Left forelimb (tissue), 1 donor: ENCODE measurements around the gene ZFYVE28.
"Not testable (repeated sequence)": the region's sequence is repeated elsewhere in the genome, so short reads cannot be mapped to it uniquely, and the experiment has no call there.

Source experiments
- DNase-seq: peaks from one replicate; pipeline ENCODE4 v3.0.0-alpha.2; 2018; ENCODE audit warnings: low spot score

The ZFYVE28 gene

DNA sequence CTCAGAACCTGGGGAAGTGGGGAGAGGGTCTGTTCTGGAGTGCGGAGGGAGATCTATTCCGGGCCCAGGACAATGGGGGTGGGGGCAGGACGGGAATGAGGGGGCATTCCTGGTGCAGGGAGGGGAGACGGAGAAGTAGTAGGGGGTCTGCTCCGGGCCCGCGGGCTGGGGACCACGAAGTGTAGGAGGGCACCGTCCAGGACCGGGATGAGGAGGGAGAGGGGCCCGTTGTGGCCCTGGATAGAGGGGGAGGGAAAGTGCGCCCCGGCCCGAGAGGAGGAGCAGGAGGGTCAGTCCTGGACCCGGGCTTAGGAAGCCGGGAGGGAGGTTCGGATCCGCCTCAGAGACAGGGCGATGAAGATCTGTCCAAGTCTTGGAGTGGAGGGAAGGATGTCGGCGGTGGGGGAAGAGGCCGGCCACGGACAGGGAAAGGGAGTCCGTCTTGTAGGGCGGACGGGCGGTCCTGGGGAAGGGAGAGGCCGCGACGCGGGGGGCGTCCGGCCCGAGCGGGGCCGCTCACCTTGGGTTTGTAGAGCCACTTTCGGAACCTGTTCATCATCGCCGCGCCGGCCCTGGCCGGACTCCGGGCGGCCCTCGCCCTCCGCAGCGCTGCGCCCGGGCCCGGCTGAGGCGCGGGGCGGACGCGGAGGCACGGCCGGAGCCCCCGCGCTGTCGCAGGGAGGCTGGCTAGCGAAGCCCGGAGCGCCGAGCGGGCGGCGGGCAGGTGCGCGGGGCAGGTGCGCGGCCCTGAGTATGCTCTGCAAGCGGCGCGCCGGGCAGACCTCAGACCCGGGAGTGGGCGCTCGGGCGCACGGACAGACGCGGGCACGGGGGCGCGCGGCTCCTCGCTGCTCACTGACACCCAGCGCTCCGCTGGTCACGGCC is at the start of gene ZFYVE28:
ZFYVE28 (minus strand) TSS at position 881 of the 885 bp plus-strand sequence; CDS start at position 559, 322 bp downstream.
- DNase-seq, result no peak

DNA sequence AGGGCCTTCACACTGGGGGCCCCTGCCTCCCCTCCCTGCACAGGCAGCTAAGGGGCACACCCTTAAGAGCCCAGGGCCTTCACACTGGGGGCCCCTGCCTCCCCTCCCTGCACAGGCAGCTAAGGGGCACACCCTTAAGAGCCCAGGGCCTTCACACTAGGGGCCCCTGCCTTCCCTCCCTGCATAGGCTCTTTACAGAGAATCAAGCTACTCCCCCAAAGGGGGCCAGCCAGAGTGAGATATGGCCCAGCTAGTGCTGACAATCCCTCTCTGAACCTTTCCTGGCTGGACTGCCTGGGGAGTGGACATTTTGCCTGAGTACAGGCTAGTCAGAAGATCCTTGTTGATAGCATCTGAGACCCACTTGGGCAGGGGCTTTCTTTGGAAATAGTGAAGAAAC is 47.1 kb upstream of the ZFYVE28 start:
- not testable (repeated sequence) for DNase-seq

DNA sequence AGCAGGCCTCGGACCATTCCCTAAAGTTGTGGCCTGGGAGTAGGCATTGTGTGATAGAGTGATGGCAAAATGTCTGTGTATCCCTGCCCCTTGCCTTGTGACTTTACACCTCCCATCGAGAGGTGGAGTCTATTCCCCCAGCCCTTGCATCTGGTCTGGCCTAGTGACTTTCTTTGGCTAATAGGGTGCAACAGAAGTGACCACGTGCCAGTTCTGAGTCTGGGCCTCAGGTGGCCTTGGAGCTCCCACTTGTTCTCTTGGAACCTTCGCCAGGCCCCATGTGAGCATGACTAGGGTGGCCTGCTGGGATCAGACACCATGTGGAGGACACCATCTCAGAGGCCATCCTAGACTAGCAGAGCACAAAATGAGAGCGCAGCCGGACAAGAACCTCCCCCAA is 46.6 kb upstream of the ZFYVE28 start:
- no peak for DNase-seq

GRCh38 chr4:2462992-2463762 is 44.7 kb upstream of the ZFYVE28 start:
- no peak for DNase-seq

DNA sequence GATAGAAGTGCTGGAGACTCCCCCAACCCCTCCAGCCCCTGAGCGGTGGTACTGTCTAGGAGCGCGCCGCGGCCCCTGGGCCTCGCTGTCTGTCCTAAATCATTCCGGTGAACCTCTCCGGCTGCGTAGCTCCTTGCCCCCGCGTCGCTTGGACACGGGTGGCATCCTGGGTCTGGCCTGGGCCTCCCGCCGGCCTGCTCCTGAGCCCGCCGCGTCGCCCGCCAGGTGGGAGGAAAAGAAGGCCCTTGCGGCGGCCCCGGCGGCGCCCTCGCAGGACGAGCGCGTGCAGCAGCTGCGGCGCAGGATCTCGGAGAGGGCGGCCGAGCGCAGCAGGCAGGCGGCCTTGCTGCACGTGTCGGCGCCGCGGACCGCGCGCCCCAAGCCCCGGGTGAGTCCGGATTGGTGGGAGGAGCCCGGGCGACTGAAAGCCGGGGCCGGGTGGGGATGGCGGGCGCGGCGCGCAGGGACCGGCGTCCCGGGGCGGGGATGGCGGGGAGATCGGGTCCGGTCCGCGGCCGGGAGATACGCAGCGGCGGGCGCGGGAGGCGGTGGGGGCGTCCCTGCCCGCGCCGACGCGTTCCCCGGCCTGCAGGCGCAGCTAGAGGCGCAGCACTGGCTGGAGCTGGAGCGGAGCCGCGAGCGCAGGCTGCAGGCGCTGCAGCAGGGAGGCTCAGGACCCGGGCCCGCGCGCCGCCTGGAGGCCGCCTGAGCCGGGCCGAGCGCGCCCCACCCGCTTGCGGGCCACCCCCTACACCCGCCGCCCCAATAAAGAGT is 44.0 kb upstream of the ZFYVE28 start:
- DNase-seq, result peak; percentile 87

GRCh38 chr4:2461246-2461960 is 43.0 kb upstream of the ZFYVE28 start:
- no peak for DNase-seq

GRCh38 chr4:2459589-2460349 is 41.3 kb upstream of the ZFYVE28 start:
- no peak for DNase-seq

DNA sequence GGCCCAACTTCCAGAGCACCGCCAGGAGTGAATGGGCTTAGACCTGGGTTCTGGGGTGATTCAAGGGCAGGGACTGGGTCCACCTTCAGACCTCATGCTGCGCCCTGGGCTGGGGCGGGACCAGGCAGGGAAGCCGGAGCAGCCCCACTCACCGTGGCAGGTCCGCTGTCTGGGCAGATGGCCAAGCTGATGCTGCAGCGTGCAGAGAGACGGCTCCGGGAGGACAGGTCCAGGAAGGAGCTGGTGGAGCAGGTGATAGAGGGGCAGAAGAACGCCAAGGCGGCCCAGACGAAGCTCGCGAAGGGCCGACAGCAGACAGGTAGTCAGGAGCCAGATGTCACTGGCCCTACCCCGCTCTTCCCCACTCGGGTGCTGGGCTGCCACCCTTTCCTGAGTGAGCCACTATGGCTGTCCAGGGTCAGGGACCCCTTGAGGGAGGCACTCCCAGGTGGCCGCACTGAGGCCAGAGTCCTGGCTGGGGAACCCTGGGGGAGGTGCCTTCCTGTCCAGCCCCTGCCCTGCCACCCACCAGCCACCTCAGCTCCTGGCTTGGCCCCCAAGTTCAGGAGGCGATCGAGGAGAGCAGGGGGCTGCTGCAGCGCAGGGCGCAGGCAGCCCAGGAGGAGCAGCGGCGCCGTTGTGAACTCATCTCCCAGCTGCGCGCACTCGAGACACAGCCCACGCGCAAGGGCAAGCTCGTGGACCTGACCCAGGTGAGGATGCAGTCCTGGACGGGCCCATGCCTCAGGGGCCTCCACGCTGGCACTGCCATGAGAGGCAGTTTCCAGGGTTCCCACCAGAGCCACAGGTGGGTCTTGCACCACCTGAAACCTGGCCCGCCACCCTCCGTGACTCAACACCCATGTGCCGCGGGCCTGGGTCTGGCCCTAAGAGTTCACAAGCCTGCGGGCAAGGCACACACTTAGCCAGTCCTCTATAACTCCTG is 40.4 kb upstream of the ZFYVE28 start:
- DNase-seq, result no peak

DNA sequence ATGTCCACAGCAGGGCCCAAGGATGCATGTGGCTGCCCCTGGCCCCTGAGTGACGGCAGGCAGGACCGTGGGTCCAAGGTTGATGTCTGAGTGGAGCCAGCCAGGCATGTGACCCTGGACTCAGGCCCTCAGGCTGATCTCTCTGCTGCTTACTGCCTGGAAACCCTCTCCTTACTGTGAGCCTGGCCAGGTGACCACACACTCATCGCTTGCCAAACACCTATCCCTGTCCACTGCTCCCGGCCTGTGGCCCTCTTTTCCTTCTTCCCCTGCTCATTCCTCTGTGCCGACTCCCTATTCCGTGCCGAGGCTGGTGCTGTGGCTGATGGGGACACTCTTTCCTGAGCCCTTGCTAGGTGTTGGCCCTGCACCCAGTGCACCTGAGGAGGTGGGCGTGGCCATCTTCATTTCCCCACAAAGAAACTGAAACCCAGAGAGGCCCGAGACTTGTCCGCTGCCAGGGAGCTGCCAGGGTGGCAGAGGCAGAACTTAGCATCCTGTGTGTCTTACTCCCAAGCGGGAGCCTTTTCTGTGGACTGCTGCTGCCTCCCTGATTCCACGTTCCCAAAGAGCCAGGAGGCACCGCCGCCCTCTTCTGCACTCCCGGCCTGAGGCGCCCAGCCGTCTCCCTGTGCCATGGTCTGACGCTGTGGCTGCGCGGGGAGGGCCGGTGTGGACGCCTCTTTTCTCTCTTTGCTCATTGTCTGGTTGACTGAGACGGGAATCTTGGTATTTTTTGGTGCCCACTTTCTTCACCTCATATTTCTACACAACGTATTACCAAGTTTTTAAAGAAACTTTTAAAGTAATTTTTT is 39.2 kb upstream of the ZFYVE28 start:
- DNase-seq, result no peak

DNA sequence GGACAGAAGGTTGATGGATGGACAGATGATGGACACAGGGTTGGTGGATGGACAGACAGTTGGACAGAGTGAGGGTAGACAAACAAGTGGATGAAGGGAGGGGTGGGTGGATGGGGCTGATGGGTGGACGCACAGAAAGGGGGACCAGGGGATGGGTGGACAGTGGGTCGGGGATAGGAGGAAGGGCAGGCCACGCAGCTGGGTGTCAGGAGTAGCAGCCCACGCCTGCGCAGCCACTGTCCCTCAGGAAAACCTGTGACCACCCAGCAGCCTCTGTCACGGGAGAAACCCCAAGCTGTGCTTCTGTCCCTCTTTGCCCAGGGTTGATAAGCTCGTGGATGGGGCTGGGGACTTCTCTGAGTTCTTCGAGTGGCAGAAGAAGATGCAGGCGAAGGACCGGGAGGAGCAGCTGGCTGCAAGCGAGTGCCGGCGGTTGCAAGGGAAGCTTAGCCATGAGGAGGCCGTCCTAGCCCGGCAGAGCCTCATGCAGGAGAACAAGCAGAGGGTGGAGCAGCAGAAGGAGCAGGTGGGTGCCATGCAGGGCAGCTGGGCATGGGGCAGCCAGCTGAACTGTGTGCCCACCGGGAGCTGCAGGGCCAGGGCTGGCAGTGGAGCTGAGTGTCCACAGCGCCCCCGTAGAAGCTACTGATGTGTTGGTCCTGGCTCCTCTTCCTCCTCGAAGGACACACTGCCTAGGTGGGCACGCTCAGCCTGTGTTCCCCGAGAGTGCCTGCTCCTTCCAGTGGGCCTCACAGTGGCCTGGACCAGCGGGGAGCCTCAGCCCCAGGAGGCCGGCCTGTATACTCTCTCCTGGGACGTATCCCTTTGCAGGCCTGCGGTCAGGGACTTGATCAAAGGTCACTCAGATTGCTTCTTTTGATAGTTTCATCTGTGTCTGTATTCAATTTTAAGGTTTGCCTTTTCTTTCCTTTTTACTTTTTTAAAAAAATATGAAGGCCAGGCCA is 33.7 kb upstream of the ZFYVE28 start:
- no peak for DNase-seq

- no peak for DNase-seq
Measured at GRCh38 chr4:2451036-2451520, 32.6 kb upstream of the ZFYVE28 start.

DNA sequence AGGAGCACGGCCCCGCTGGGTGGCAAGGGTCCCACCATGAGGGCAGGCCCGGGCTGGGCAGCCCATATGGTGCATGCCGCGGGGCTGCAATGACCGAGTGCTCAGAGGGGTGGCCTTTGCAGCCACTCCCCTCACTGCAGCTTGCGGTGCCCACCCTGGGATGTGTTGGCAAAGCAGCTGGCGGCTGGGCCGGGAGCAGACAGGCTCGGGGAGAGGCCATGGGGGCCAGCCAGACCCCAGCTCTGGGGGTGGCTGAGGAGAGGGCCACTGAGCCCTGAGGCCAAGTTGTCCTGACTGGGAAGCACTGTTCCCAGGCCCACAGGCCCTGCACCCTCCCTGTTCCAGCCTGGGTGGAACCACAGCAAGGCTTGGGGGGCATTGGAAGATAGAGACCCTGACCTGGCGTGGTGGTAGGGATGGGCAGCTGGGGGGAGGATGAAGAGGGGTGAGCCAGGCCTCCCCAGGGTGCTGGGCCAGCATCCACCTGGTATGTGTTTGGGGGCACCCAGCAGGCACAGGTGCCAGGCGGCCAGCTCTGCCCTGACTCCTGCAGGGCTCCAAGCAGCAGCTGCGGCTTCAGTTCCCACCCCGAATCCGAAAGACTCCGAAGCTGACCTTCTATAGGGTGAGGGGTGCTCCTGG is 32.1 kb upstream of the ZFYVE28 start:
- DNase-seq, result no peak

GRCh38 chr4:2449511-2450392 is 31.3 kb upstream of the ZFYVE28 start:
- no peak for DNase-seq

- no peak for DNase-seq
Measured at GRCh38 chr4:2449051-2449450, 30.6 kb upstream of the ZFYVE28 start.

DNA sequence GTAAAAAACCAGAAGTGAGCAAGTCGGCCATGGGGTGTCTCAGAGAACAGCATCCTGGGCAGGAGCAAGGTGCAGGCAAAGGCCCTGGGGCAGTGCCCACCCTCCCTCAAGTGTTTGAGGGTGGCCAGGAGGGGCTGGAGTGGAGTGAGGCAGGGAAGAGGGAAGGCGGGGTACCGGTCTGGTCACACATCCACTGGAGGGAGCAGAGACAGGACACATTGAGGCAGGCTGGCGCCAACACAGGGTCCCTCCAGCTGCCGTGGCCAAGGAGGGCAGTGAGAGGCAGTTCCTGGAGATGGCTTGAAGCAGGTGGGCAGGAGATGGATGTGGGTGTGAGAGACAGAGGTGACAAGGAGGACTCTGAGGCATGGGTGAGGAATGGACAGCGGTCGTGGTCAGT is 30.1 kb upstream of the ZFYVE28 start:
- no peak for DNase-seq
